CD4-positive, alpha-beta T cell treated with Interleukin-6 at 100 ng/mL for 8 hours (primary cell): ENCODE measurements around the gene ARMH1.

Experiments used
- DNase-seq: peaks from one replicate; pipeline ENCODE4 v3.0.0-alpha.2; 2020; ENCODE audit warnings: mixed read lengths, low spot score

The ARMH1 gene

DNA sequence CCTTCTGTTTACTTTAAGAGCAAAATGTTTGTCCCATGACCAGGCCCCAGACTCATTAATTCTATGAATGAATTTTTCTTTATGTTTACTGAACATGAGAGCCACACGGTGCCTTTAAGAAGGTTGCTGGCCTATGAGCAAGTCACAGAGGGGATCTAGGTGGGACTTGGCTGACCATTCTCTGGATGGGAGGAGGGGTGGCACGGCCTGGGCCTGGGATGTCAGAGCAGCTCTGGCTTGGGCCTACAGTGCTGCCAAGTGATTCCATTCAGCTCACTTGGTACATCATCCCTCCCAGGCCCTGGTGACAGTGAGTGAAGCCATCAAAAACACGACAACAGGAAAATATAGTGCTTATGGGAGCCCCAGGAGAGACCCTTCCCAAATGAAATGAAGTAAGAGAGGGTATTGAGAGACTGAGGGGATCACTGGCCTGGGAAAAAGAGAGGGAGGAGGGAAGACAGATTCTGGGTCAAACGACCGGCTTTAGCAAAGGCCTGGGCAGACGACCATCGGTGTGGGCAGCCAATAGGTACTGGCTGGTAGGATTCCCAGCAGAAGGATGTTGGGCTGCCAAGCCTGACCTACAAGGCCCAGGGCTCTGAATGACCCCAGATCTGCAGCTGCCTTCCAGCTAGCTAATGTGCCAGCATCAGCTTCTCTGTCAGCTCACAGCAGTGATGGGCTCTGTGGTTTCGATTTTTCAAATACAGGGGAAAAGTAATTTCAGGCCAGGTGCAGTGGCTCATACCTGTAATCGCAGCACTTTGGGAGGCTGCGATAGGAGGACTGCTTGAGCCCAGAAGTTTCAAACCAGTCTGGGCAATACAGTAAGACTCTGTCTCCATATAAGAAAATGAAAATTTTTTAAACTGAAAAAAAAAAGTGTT is 3.5 kb upstream of the ARMH1 start:
- no peak for DNase-seq

DNA sequence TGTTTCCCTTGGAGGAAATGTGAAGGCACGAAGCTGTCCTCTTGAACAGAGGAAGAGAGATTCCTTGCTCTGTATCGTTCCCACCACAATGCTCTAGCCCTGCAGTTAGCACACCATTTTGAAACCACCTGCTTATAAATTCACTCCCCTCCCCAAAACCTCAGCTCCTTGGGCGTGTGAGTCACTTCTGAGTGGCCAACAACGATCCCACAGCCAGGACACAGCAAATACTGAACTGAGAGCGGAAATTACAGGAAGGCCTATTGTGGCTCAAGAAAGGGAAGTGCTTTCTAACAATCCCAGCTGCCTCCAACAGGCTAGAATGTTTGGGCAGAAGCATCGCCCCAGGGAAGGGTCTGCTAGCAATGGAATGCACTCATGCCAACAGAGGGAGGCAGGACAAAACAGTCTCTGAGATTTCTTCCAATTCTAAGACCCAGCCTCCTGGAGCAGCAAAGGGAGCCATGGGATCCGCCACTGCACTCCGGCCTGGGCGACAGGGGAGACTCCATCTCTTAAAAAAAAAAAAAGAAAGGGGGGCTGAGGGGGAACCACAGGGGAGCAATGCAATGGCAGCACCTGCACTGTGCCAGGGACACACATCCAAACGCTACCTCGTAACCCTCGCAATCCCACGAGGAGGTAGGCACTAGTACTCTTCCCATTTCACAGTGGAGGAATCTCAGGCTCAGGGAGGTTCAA is 2.1 kb upstream of the ARMH1 start:
- no peak for DNase-seq

DNA sequence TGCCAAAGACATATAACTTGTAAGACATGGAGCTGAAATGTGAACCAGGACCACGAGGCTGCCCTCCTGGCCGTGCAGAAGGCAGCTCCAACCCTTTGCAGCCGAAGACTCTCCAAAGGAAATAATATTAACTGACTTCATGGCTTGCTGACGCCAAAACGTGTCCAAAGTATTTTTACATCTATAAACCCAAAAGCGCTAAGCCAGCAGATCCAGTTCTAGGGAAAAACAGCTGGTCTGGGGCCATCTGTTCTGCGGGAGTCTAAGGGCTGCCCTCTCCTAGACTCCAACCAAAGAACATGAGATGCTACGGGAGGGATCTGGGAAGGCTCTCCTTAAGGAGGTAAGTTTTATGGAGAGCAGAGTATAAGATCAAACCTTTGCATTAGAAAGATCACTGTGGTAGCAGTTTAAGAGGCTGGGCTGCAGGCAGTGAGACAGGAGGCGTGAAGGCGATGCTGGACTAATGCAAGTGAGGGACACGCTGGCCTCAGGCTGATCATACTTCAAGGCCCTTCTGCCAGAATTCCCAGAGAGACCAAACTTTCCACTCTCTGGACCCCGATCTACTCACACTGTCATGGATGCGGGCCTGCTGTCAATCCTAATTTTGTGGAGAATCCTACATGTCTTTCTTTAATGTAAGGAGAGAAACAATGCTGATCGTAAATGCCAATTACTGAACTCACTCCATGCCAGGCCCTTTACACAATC is 1.4 kb upstream of the ARMH1 start:
- no peak for DNase-seq

DNA sequence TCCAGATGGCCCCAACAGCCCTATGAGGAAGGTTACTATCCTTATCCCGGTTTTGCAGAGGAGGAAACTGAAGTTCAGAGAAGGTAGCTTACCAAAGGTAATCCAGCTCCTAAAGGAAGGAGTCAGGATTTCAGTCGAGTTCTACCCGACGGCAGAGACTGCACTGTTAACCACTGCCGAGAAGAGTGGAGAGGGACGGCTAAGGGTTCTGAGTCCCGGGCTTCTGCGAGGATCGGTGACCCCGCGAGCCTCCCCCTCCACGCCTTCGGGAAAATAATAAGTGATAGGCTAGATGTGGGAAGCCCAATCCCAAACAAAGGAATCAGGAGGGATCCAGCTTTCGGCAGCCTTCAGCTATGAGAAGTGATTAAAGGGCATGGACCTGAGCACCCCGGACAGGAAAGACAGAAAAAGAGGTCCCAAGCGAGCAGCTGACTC is 820 bp upstream of the ARMH1 start:
- no peak for DNase-seq

DNA sequence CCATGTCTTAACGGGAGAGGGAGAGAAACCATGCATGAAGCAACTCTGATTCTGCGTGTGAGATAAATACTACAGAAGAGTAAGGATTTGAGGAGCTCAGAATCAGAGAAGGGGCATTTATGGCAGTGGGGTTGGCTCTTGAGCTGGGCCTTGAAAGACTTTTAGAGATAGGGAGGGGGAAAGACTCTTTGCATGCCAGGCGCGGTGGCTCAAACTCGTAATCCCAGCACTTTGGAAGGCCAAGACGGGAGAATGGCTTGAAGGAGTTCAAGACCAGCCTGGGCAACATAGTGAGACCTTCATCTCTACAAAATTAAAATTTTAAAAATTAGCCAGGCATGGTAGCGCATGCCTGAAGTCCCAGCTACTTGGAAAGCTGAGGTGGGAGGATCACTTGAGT is 672 bp downstream of the ARMH1 start:
- no peak for DNase-seq

DNA sequence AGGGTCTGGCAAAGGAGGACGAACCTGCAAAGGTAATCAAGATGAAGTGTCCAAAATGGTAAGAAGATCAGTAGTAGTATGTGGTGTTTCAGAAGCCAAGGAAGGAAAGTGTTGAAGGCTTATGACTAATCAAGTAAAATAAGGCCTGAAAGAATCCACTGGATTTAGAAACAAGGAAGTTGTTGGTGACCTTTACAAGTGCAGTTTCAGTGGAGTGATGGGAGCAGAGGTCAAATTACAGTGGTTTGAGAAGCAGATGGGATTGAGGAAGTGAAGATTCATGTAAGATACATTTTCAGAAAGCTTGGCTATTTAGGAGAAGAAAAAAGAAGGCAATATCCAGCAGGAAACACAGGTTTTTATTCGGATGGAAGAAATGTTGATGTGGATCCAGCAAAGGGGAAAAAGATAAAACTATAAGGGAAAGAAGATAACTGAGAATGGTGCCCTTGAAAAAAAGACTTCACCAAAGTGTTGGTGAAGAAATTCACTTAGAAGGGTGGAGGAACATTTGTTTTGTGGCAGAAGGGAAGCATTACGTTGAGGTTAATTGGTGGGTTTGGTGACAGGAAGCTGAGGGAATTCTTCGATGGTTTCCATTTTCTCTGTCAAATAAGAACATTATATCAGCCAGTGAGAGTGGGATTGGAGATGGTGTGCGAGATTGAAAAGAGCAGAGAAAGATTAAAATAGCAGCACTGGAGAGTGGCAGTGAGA is 2.1 kb downstream of the ARMH1 start:
- no peak for DNase-seq

DNA sequence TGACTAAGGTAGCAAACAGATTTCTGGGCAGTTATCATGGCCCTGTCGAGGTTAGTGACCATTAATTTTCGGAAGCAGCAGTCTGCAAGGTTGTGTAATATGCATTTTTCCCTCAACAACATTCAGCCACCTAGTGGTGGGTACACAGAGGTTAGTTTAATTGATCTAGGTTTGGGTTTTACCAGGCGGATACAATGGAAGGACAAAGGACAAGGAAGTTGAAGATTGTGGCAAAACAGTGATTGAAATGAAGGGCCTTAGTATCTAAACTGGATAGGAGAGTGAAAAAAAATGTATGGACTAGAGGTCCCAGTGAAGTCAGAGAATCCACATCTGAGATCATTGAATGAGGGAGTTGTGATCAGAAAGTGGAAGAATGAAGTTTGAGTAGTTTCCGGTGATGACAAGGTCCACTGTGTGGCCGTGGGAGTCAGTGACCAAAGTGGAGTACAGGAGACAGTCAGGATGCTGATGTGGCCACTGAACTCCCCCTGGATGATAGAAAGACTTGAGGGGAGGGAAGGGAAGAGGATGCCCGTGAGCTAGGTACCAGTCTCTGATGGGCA is 2.8 kb downstream of the ARMH1 start:
- DNase-seq, result no peak

DNA sequence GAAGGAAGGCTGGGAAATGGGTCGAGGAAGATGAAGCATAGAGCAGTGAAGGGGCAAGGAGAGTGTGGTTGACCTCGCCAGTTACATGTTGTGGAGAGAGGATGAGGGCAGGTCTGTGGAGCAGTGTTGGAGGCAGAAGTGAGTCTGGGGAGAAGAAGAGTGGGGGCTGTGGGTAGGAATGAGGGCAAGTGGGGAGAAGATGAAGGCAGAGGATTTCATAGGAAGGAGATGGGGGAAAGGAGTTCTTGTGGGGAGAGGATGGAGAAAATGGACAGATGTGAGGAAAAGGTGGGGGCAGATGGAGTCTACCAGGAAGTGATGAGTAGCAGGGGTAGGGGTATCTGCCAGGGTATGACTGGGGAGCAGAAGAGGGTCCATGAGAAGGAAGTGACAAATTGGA is 3.6 kb downstream of the ARMH1 start:
- no peak for DNase-seq

DNA sequence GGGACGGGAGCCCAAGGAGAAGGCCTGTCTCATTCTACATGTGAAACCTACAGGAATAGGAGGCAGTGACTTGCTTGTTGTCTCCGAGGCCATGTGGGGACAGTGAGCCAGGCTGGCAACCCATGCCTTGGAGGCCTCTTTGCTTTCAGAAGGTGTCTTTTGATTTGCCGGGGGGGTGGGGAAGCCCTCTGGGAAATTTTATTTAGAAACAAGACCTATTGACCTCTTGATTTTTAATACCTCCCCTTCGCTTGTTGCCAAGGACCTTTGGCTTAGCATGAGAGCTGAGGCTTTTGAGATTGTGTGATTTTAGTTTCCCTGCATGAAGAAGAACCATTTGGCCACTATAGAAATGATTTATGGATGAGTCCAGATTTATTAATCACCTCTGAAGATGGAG is 4.1 kb downstream of the ARMH1 start:
- DNase-seq, result no peak

DNA sequence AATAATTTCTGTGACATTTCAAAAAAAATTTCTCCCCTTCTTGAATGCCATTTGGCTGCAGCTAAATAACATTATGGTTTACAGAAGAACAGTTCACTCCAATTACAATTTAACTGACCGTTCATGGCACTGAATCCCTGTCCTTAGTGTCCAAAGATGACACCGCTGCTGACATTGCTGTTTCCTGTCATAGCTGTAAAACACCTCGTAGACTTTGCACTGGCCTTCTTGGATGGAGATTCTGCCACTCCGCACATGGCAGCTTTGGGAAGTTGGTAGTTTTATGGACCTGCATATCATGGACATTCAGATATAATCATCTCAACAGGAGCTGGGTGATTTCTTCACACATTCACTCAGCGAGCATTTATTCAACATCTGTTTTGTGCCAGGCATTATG is 5.0 kb downstream of the ARMH1 start:
- DNase-seq, result no peak

DNA sequence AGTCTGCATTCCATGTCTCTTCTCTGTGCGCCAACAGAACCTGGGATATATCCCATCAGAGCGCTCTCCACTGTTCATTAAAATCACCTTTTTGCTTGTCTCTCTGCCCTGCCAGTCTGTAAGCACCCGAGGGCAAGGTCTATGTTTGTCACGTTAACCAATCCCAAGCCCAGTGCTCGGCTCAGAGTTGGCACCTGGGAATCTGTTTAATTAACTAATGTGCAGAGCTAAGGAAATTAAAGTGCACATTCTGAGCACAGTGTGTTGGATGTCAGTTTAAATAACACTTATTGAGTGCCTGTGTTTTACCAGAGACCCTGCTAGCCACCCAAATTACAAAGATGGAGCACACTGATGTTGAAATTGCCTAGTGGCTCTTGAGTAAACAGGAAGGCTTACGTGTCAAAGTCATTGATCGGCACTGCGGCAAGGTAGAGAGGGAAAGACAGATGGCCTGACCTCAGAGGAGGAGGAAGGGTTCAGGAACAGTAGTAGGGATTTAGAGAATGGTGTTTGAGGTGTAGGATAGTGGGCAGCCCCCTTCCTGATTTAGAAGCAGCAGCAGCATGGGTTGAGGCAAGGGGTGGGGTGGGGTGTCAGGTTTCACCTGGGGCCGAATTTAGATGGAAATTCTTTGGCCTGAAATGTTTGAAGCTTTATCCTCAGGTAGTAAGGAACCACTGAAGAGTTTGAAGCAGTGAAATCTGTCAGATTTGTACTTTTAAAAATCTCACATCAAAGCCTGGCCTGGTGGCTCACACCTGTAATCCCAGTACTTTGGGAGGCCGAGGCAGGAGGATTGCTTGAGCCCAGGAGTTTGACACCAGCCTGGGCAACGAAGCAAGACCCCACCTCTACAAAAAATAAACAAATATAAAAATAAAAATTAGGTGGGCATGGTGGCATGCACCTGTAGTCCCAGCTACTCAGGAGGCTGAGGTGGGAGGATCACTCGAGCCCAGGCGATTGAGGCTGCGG is 7.7 kb downstream of the ARMH1 start:
- no peak for DNase-seq

DNA sequence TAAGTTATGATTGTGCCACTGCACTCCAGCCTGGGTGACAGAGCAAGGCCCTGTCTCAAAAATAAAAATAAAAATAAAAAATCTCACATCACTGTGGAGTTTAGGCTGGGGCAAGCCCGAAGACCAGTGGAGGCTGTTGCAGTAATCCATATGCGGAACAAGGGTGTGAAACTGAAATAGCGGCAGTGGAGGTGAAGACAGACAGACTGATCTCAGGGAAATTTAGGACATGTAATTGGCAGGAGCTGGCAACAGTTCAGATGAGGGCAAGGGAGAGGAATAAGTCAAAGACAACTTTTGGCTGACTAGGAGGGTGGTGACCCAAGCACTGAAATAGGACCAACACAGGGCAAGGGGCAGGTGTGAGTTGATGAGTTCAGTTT is 8.4 kb downstream of the ARMH1 start:
- DNase-seq, result no peak

DNA sequence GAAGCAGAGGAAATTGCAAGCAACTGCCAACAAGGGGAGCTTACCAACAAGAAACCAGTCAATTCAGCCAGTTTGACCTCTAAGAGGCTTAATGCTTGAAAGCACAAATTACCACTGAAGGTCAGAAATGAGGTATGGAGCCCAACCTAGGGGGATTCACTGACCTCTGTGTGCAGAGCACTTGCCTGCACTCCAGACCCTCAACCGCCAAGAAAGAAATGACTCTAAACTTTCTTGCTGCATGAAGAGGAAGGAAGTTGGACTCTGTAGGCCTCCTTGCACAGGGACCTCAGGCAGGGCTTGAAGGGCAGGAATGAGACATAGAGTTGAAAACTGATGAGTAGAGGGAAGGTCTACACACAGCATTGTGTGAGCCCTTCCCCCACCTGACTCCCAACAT is 10.0 kb downstream of the ARMH1 start:
- DNase-seq, result no peak

DNA sequence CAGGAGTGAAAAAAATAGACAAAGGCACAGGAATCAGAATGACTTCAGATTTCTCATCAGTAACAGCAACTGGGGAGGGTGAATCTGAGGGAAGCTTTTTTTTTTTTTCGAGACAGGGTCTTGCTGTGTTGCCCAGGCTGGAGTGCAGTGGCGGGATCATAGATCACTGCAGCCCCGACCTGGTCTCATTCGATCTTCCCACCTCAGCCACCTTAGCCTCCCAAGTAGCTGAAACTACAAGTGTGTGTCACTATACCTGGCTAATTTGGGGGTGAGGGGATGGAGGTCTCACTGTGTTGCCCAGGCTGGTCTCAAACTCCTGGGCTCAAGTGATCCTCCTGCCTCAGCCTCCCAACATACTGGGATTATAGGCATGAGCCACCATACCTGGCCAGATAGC is 10.7 kb downstream of the ARMH1 start:
- DNase-seq, result no peak

DNA sequence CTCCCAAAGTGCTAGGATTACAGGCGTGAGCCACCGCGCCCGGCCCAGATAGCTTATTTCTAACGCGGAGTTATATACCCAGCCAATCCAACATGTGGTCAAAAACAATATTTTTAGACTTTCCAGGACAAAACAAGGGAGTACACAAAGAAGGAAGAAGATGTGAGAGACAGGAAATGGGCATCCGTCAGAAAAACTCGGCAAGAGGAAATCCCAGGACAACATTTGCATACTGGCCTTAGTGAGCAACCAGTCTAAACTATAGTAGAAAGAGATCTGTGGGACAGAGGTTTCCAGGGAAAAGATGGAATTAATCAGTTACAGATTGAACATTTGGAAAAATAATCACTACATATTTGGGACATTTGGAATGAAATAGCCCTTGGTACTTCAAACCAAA is 11.4 kb downstream of the ARMH1 start:
- DNase-seq, result no peak

DNA sequence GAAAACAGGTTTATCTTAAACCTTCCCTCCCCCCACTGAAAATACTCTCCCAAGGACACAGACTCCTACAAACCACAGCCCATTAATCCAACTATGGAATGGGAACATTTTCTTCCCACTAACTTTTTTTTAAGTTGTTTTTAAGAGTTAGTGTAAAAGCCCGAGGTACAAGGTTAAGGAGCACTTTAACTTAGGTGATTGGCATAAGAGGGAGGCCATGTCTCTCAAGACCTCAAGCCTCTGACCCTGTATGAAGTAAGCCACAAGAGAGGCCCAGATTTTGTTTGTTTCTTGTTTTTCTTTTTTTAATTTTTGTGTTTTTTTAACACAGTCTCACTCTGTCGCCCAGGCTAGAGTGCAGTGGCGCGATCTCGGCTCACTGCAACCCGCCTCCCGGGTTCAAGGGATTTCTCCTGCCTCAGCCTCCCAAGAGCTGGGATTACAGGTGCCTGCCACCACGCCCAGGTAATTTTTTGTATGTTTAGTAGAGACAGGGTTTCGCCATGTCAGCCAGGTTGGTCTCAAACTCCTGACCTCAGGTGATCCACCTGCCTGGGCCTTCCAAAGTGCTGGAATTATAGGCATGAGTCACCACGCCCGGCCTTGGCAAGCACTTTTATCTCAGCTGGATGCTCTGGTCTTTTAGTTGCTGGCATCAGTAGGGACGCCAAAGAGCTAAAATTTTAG is 14.4 kb downstream of the ARMH1 start:
- DNase-seq, result no peak

DNA sequence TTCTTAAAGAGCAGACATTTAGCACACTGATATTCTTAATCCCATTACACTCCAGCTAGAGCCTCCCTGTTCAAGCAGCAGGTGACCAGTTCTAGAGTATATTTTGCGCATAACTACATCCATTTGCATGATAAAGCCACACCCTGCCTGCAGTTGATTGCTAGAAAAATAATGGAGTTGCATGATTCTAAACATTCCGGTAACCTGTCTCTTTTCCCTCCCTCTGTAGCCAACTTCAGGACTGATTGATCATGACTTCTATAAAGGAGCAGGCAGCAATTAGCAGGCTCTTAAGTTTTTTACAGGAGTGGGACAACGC is 14.9 kb downstream of the ARMH1 start:
- no peak for DNase-seq

DNA sequence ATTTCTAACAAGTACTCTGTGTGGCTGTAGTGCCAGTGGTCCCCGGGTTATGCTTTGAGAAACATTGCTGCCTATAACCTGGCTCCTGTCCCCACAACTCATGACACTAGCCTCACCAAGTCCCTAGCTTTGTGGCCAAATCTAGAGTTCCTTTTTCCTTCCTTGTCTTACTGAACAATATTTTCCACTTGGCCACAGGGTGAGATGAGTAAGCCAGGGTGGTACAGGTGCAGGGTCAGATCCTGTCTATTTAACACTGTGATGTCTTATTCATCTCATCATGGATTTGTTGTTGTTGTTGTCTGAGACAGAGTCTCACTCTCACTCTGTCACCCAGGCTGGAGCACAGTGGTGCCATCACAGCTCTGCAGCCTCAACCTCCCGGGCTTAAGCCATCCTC is 18.6 kb downstream of the ARMH1 start:
- DNase-seq, result no peak

DNA sequence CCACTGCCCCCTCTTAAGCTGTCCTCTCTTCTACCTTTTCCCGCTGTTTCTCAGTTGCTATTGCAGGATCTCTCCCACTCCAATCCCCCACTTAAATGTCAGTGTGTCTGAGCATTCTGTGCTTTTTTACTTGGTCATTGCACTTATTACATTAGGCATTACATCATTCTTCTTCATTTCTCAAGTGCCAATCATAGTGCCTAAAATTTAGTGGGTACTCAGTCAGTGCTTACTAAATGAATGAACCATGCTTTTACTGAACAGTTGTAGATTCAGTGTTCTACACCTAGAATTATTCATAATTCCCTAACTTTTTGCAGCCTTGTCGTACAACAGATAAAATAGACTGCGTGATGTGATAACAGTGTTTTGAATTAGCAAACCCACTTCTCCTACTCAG is 19.4 kb downstream of the ARMH1 start:
- DNase-seq, result no peak

DNA sequence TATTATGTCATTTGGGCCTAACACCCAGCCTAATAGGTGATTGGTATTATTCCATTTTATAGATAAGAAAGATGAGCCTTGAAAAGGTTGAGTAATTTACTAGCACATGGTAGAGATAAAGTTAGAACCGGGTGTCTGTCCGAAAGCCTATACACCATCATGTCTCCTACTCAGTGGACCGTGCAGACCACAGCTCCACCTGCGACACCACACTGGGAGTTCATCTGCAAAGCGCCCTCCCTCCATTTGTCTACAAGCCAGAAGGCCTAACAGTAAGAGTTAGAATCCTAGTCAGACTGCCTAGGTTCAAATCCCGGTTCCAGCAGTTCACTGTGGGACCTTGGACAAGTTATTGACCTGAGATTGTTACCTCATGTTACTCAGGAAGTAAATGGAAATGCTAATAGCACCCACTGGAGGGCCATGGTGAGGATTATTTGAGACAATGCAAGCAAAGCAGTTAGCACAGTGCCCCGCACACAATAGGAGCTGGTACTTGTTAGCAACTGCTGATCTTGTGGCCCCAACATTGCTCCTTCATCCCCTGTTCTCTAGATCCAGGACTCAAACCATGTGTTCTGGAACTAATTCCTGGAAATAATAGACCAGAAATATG is 20.5 kb downstream of the ARMH1 start:
- DNase-seq, result no peak
